ENCODE data around the gene TIMP2.

TIMP2 gene

DNA sequence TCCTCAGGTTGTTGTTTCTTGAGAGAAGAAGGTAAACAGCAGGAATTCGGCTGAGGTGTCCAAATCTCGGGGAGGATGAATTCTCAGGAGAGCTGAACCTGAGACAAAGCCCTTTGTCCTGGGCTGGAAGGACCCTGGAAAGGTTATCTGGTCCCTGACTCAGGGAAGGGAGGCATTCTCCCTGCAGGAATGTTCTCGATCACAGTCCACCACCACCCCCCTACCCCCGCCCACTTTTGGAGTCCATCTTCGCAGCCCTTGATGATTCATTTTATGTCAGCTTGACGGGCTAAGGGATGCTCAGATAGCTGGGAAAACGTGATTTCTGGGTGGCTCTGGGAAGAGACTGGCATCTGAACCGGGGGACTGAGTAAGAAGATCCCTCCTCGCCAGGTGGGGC is 20.8 kb downstream of the TIMP2 start:
- TF ChIP-seq, protein P1, sequence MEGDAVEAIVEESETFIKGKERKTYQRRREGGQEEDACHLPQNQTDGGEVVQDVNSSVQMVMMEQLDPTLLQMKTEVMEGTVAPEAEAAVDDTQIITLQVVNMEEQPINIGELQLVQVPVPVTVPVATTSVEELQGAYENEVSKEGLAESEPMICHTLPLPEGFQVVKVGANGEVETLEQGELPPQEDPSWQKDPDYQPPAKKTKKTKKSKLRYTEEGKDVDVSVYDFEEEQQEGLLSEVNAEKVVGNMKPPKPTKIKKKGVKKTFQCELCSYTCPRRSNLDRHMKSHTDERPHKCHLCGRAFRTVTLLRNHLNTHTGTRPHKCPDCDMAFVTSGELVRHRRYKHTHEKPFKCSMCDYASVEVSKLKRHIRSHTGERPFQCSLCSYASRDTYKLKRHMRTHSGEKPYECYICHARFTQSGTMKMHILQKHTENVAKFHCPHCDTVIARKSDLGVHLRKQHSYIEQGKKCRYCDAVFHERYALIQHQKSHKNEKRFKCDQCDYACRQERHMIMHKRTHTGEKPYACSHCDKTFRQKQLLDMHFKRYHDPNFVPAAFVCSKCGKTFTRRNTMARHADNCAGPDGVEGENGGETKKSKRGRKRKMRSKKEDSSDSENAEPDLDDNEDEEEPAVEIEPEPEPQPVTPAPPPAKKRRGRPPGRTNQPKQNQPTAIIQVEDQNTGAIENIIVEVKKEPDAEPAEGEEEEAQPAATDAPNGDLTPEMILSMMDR (IDR thresholded peaks at IDR 0.05): no peak

DNA sequence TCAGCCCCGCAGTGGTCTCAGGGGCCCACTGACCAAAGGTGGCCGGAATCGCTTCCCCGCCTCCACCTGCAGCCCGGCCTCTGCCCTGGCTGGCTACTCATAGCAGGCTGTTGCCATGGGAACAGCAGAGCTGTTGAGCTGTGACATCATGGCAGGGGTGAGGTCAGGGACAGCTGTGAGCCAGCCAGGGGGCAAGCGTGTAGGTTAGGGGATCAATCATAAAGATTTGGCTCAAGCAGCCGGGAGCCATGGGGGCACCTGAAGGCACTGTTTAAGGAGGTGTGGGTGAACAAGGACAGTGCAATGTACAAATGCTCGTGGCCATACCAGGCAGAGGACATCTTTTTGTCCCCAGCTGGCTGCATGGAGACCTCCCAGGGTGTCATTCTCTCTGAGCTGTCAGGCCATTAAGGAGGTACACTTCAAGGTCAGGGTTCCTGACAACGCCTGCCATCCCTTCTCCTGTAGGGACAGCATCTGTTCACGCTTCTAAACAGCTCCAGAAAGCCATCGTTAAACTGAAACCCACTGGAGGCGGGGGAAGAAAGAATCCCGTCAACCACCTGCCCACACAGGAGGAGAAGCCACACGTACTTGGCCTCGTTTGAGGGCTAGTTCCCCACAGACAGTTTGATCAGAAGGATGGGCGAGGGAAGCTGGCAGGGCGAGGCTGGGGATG is 21.9 kb downstream of the TIMP2 start, which contains the start of gene CEP295NL:
Gene CEP295NL, minus strand, starts transcription at position 101 of the 679 bp plus-strand sequence. CDS start 1,373 bp downstream, outside the sequence.
- TF ChIP-seq, protein P1 (IDR thresholded peaks at IDR 0.05): no peak

- TF ChIP-seq, protein P1 (IDR thresholded peaks at IDR 0.05): no peak
Observed at GRCh38 chr17:78901806-78902205, 23.4 kb downstream of the TIMP2 start.

- TF ChIP-seq, protein P1 (IDR thresholded peaks at IDR 0.05): no peak
Observed at GRCh38 chr17:78900816-78901215, 24.4 kb downstream of the TIMP2 start.

DNA sequence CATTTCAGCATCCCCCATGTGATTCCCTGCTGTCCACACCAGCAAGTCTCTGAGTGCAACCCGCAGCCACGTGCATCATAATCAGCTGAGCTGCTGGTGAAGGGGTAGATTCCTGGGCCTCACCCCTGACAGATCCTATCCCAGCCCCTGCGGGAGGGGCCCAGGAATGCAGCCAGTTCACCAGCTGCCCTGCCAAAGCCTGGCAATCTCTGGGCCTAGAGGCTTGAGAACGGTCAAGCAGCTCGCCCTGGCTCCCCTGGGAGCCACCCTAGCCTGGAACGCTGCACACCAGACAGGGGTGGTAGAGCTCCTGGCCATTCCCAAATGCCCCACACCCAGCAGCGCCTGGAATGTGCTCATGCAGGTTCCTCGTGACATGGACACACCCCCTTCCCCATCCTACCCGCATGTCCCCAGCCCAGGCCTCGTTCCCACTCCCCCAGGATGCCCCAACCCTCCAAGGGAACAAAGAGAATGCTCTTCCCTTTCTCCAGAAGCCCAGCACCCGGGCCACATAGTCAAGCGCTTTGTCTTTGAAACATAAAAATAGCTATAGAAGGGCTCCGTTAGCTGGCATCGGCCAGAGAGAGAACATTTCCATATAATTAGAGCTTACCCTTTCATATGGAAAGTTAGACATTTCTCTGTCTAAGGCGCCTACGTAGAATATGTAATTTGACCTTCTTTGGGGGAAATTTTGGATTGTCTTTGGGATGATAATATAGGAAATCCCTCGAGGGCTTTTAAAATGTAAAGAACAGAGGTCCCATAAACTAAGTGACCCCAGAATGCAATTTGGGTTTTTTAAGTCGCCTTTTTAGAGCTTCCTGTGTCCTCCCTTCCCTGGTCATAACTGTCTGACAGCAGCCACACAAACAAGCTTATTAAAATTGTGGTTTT is 25.6 kb downstream of the TIMP2 start:
- TF ChIP-seq, protein P1 (IDR thresholded peaks at IDR 0.05): no peak

DNA sequence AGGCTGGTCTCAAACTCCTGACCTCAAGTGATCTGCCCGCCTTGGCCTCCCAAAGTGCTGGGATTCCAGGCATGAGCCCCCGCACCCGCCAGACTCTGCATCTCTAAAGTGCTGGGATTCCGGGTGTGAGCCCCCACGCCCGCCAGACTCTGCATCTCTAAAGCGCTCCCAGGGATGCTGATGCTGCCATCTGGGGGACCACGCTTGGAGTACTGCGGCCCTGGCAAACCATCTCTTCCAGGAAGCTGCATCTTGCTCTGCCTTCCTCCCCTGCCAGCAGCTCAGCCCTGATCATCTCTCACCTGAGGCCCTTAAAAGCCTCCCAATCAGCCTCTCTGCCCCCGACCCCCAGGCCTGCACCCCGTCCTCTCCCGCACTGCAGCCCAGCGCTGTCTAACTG is 26.2 kb downstream of the TIMP2 start:
- TF ChIP-seq, protein P1 (IDR thresholded peaks at IDR 0.05): no peak

GRCh38 chr17:78898075-78898836 is 26.9 kb downstream of the TIMP2 start:
- TF ChIP-seq, protein P1 (IDR thresholded peaks at IDR 0.05): no peak
